AG04449 (cell line): ENCODE data around the gene ARRB2.

Experiments used
- CTCF ChIA-PET: fragments of 350-600 bp; formaldehyde crosslinking; extraction: SDS; loops from one replicate; lab custom pipeline; 2021; ENCODE audit warnings: antibody characterized with exemption; lab: Yijun Ruan, JAX
- POLR2A ChIA-PET: fragments of 400-600, 350-600 bp; formaldehyde crosslinking; extraction: SDS; loops from one replicate; lab custom pipeline; 2020; ENCODE audit warnings: antibody characterized with exemption, inconsistent platforms; lab: Yijun Ruan, JAX
- DNase-seq: peaks from one replicate; pipeline ENCODE4 v3.0.0-alpha.2; 2010; ENCODE audit warnings: low read depth, low spot score
- H3K4me3 ChIP-seq: 2 replicates; pipeline ENCODE4 v1.5.1; 2011; ENCODE audit warnings: low read depth, mild to moderate bottlenecking, control low read depth, low read length
- CTCF ChIP-seq: IDR thresholded peaks from one replicate; pipeline ENCODE4 v1.5.1; 2011; ENCODE audit warnings: mild to moderate bottlenecking, moderate library complexity, low read length, control low read depth, inconsistent platforms; ENCODE audit not compliant: insufficient read depth; ENCODE audit errors: missing control alignments

The ARRB2 gene

GRCh38 chr17:4720787-4721186 is 10.4 kb downstream of the ARRB2 start:
- no peak overlapping the region for H3K4me3 ChIP-seq
- DNase-seq = no peak
- TF ChIP-seq CTCF = no peak
- CTCF ChIA-PET = interaction anchor here (0.8 to 1.5 kb wide), 2 partner anchors 69 to 160 kb away, joined by 3 to 4 read pairs; no protein-coding TSS in a partner anchor
- POLR2A ChIA-PET = interaction anchor here (1.0 kb wide), 1 partner anchor 183 kb away, joined by 3 read pairs; the partner anchor contains the start of gene CHRNE

- ChIA-PET POLR2A (interaction anchor here (1.0 kb wide), 1 partner anchor 182 kb away, joined by 3 read pairs; the partner anchor contains the start of gene CHRNE), CTCF (interaction anchor here (0.6 to 1.3 kb wide), 2 partner anchors 10 to 617 kb away, joined by 3 to 5 read pairs; no protein-coding TSS in a partner anchor)
- no peak overlapping the region for H3K4me3 ChIP-seq
- DNase-seq = no peak
- TF ChIP-seq CTCF = no peak
Measured at GRCh38 chr17:4721203-4722135, 11.0 kb downstream of the ARRB2 start.

- ChIA-PET CTCF (interaction anchor here (0.7 to 1.3 kb wide), 2 partner anchors 9 to 156 kb away, joined by 4 to 5 read pairs; no protein-coding TSS in a partner anchor), POLR2A (no interaction called here)
- H3K4me3 ChIP-seq = no peak overlapping the region
- DNase-seq = no peak
- no peak for TF ChIP-seq CTCF
Measured at GRCh38 chr17:4722678-4723240, 12.3 kb downstream of the ARRB2 start.

GRCh38 chr17:4724650-4725049 is 14.2 kb downstream of the ARRB2 start:
- no peak for TF ChIP-seq CTCF
- ChIA-PET CTCF (no interaction called here), POLR2A (interaction anchor here (1.1 kb wide), 1 partner anchor 15 kb away, joined by 4 read pairs; the partner anchor contains the start of gene ARRB2)
- no peak for DNase-seq
- H3K4me3 ChIP-seq = no peak overlapping the region

GRCh38 chr17:4725646-4726310 is 15.3 kb downstream of the ARRB2 start:
- CTCF ChIA-PET = no interaction called here
- DNase-seq = no peak
- no peak for TF ChIP-seq CTCF
- H3K4me3 ChIP-seq = no peak overlapping the region
- POLR2A ChIA-PET = no interaction called here
